HepG2 (cell line): ENCODE data around the gene PET100. TPM values are rescaled to one million over a fixed set of nuclear protein-coding genes. Genes with fewer than 3 reads are reported as not detected.

Experiments
- EHMT2 ChIP-seq: fragments of 200-600 bp; sonication (generic); IDR thresholded peaks from 2 replicates; pipeline ENCODE4 v1.7.0; 2017; ENCODE audit warnings: antibody characterized with exemption, low read depth, low read length, borderline replicate concordance
- ESRRA ChIP-seq: sonication (generic); formaldehyde crosslinking; IDR thresholded peaks from 2 replicates; pipeline ENCODE4 v1.5.1; 2020; ENCODE audit warnings: mild to moderate bottlenecking, low read depth, missing genetic modification reagents
- FOXA1 ChIP-seq, 2 experiments: fragments of 450-650 bp in 1 of 2; sonication (generic) in 1 of 2; formaldehyde crosslinking in 1 of 2; IDR thresholded peaks; 2 replicates each; pipeline versions ENCODE4 v1.4.0 to v1.6.1; 2016 to 2020; ENCODE audit warnings: missing genetic modification reagents in 1 of 2
- FOXC1 ChIP-seq: sonication (generic); formaldehyde crosslinking; IDR thresholded peaks from 2 replicates; pipeline ENCODE4 v1.8.0; 2022; ENCODE audit warnings: mild to moderate bottlenecking, missing genetic modification reagents, borderline replicate concordance
- MED1 ChIP-seq: sonication (generic); formaldehyde crosslinking; IDR thresholded peaks from 2 replicates; pipeline ENCODE4 v1.4.0; 2020; ENCODE audit warnings: missing genetic modification reagents
- SIN3B ChIP-seq: fragments of 150-350 bp; IDR thresholded peaks from 2 replicates; pipeline ENCODE4 v1.6.1; 2014; ENCODE audit warnings: low read length
- ZBTB20 ChIP-seq: sonication (generic); formaldehyde crosslinking; IDR thresholded peaks from 2 replicates; pipeline ENCODE4 v1.8.1; 2023; ENCODE audit warnings: missing genetic modification reagents, low read depth, mild to moderate bottlenecking, borderline replicate concordance
- ZNF24 ChIP-seq: fragments of 450-650 bp; IDR thresholded peaks from 2 replicates; pipeline ENCODE4 v1.6.1; 2017; ENCODE audit warnings: antibody characterized with exemption, mild to moderate bottlenecking
- ZNF567 ChIP-seq: sonication (generic); formaldehyde crosslinking; IDR thresholded peaks from 2 replicates; pipeline ENCODE4 v1.8.1; 2023; ENCODE audit warnings: mild to moderate bottlenecking, missing genetic modification reagents, borderline replicate concordance
- ZNF619 ChIP-seq: sonication (generic); formaldehyde crosslinking; IDR thresholded peaks from 2 replicates; pipeline ENCODE4 v1.4.0; 2020; ENCODE audit warnings: mild to moderate bottlenecking, missing genetic modification reagents
- polyA plus RNA-seq, 8 experiments: library from polyadenylated mRNA; depleted of rRNA in 3 of 8; stranded (reverse) in 7 of 8; unstranded in 1 of 8; fragments of >200 nt; fragmentation: Illumina TruSeq in 4 of 8; extraction: Trizol in 4 of 8; gene quantifications; 2 replicates each; pipeline versions ENCODE4 v1.2.1 to v1.2.3, GENCODE V29; 2011 to 2016; ENCODE audit warnings: low read depth in 4 of 8, missing spikeins in 1 of 8, mixed read lengths in 1 of 8; ENCODE audit not compliant: insufficient read depth in 1 of 8
- total RNA-seq, 5 experiments: library from RNA; depleted of rRNA; stranded (reverse); fragments of >200 nt; fragmentation: Illumina TruSeq; extraction: Trizol; gene quantifications; 2 replicates each; pipeline ENCODE4 v1.2.3, GENCODE V29; 2016; ENCODE audit warnings: low read depth in 1 of 5
- TF ChIP-seq, protein P1 (sequence below): sonication (generic); formaldehyde crosslinking; IDR thresholded peaks from 2 replicates; pipeline ENCODE4 v1.4.0; 2020; ENCODE audit warnings: missing genetic modification reagents, mild to moderate bottlenecking, borderline replicate concordance
- TF ChIP-seq, protein P2 (sequence below): sonication (generic); formaldehyde crosslinking; IDR thresholded peaks from 2 replicates; pipeline ENCODE4 v1.4.0; 2020; ENCODE audit warnings: mild to moderate bottlenecking, missing genetic modification reagents
- TF ChIP-seq, protein P3 (sequence below): IDR thresholded peaks from 2 replicates; pipeline ENCODE4 v1.6.1; 2016; ENCODE audit warnings: low read depth, missing genetic modification reagents, missing compliant biosample characterization

PET100 gene
- total and polyA plus RNA-seq, 2 of the 13 experiments (the other 11 are each of a cell fraction or from before 2014, with no cell fraction given): 22.3 to 66.5 TPM

DNA sequence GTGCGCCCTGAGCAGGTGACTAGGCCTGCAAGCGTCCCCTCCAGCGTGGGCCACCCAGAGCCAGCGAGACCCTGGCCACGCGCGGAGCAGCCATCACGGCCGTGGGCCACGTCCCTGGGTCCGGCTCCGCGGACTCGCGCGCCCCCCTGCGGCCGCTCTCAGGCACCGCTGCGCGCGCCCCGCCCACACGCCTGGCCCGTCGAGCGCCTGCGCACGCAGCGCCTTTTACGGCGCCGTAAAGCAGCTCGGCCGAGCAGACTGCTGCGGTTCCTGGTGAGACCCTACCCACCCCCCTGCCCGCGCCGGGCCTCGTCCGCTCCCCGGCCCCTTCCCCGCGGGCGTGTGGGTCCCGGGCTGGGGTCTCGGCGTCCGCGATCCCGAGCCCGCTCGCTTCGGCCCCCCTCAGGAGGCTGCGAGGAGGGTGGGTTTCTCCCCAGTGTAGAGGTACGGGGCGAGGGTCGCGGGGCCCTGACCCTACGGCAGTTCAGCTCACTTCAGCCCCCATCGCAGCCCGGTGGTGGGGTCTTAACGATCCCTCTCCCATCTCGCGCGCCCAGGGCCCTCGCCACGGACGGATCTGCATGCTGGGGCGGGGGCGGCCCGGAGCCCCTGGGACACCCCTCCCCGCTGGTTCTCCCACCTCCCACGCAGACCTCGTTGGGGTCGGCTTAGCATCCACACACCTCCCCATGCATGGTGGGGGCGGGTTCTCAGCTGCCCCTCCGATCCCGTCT, 51.2 kb downstream of the PET100 start, which contains the start of gene TRAPPC5 (continued):
- TF ChIP-seq ZNF619 (CRISPR knock-in tag): 0 out of 2 replicates have a peak, but pooled peaks have one; percentile 12
- TF ChIP-seq, protein P1, sequence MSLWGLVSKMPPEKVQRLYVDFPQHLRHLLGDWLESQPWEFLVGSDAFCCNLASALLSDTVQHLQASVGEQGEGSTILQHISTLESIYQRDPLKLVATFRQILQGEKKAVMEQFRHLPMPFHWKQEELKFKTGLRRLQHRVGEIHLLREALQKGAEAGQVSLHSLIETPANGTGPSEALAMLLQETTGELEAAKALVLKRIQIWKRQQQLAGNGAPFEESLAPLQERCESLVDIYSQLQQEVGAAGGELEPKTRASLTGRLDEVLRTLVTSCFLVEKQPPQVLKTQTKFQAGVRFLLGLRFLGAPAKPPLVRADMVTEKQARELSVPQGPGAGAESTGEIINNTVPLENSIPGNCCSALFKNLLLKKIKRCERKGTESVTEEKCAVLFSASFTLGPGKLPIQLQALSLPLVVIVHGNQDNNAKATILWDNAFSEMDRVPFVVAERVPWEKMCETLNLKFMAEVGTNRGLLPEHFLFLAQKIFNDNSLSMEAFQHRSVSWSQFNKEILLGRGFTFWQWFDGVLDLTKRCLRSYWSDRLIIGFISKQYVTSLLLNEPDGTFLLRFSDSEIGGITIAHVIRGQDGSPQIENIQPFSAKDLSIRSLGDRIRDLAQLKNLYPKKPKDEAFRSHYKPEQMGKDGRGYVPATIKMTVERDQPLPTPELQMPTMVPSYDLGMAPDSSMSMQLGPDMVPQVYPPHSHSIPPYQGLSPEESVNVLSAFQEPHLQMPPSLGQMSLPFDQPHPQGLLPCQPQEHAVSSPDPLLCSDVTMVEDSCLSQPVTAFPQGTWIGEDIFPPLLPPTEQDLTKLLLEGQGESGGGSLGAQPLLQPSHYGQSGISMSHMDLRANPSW (CRISPR knock-in tag): no peak
- no peak for TF ChIP-seq EHMT2
- no peak; the same call in 1 of the 2 replicates for TF ChIP-seq FOXC1
- TF ChIP-seq ESRRA (CRISPR knock-in tag): peak; percentile 60; the same call in 1 of the 2 replicates
- TF ChIP-seq, protein P2, sequence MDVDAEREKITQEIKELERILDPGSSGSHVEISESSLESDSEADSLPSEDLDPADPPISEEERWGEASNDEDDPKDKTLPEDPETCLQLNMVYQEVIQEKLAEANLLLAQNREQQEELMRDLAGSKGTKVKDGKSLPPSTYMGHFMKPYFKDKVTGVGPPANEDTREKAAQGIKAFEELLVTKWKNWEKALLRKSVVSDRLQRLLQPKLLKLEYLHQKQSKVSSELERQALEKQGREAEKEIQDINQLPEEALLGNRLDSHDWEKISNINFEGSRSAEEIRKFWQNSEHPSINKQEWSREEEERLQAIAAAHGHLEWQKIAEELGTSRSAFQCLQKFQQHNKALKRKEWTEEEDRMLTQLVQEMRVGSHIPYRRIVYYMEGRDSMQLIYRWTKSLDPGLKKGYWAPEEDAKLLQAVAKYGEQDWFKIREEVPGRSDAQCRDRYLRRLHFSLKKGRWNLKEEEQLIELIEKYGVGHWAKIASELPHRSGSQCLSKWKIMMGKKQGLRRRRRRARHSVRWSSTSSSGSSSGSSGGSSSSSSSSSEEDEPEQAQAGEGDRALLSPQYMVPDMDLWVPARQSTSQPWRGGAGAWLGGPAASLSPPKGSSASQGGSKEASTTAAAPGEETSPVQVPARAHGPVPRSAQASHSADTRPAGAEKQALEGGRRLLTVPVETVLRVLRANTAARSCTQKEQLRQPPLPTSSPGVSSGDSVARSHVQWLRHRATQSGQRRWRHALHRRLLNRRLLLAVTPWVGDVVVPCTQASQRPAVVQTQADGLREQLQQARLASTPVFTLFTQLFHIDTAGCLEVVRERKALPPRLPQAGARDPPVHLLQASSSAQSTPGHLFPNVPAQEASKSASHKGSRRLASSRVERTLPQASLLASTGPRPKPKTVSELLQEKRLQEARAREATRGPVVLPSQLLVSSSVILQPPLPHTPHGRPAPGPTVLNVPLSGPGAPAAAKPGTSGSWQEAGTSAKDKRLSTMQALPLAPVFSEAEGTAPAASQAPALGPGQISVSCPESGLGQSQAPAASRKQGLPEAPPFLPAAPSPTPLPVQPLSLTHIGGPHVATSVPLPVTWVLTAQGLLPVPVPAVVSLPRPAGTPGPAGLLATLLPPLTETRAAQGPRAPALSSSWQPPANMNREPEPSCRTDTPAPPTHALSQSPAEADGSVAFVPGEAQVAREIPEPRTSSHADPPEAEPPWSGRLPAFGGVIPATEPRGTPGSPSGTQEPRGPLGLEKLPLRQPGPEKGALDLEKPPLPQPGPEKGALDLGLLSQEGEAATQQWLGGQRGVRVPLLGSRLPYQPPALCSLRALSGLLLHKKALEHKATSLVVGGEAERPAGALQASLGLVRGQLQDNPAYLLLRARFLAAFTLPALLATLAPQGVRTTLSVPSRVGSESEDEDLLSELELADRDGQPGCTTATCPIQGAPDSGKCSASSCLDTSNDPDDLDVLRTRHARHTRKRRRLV (CRISPR knock-in tag): no peak
- TF ChIP-seq, protein P3, sequence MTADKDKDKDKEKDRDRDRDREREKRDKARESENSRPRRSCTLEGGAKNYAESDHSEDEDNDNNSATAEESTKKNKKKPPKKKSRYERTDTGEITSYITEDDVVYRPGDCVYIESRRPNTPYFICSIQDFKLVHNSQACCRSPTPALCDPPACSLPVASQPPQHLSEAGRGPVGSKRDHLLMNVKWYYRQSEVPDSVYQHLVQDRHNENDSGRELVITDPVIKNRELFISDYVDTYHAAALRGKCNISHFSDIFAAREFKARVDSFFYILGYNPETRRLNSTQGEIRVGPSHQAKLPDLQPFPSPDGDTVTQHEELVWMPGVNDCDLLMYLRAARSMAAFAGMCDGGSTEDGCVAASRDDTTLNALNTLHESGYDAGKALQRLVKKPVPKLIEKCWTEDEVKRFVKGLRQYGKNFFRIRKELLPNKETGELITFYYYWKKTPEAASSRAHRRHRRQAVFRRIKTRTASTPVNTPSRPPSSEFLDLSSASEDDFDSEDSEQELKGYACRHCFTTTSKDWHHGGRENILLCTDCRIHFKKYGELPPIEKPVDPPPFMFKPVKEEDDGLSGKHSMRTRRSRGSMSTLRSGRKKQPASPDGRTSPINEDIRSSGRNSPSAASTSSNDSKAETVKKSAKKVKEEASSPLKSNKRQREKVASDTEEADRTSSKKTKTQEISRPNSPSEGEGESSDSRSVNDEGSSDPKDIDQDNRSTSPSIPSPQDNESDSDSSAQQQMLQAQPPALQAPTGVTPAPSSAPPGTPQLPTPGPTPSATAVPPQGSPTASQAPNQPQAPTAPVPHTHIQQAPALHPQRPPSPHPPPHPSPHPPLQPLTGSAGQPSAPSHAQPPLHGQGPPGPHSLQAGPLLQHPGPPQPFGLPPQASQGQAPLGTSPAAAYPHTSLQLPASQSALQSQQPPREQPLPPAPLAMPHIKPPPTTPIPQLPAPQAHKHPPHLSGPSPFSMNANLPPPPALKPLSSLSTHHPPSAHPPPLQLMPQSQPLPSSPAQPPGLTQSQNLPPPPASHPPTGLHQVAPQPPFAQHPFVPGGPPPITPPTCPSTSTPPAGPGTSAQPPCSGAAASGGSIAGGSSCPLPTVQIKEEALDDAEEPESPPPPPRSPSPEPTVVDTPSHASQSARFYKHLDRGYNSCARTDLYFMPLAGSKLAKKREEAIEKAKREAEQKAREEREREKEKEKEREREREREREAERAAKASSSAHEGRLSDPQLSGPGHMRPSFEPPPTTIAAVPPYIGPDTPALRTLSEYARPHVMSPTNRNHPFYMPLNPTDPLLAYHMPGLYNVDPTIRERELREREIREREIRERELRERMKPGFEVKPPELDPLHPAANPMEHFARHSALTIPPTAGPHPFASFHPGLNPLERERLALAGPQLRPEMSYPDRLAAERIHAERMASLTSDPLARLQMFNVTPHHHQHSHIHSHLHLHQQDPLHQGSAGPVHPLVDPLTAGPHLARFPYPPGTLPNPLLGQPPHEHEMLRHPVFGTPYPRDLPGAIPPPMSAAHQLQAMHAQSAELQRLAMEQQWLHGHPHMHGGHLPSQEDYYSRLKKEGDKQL (CRISPR knock-in tag): no peak
- no peak for TF ChIP-seq ZBTB20 (CRISPR knock-in tag)
- TF ChIP-seq ZNF567 (CRISPR knock-in tag): no peak; the same call in 1 of the 2 replicates
- TF ChIP-seq FOXA1 (IDR thresholded peaks at IDR 0.05): no peak
- no peak for TF ChIP-seq FOXA1 (CRISPR knock-in tag; IDR thresholded peaks at IDR 0.05)
- TF ChIP-seq ZNF24: no peak
- TF ChIP-seq SIN3B: no peak
- TF ChIP-seq MED1: no peak; the same call in 1 of the 2 replicates
